ENCODE measurements around the gene SQOR. TPM values are rescaled to one million over a fixed set of nuclear protein-coding genes. Genes with fewer than 3 reads are reported as not detected.
A peak's percentile ranks its signal among the peaks of the same experiment; 100 is the strongest.

Gene SQOR
- total RNA-seq, 4 donors from 2014 or later, result 67.0 to 90.3 (median 84.1) TPM

- TF ChIP-seq CTCF (IDR thresholded peaks at IDR 0.05), result no peak
- no peak for DNase-seq (ENCODE audit: low spot score)
- no peak for ATAC-seq (ENCODE audit: low FRiP score)
Observed at GRCh38 chr15:45720183-45720582, 85.4 kb downstream of the SQOR start.

- ATAC-seq (ENCODE audit: low FRiP score) (no peak), DNase-seq (ENCODE audit: low spot score) (no peak)
- TF ChIP-seq CTCF (IDR thresholded peaks at IDR 0.05), result no peak
Observed at GRCh38 chr15:45728641-45729040, 93.8 kb downstream of the SQOR start.

GRCh38 chr15:45729141-45729540 is 94.3 kb downstream of the SQOR start:
- no peak for TF ChIP-seq CTCF (IDR thresholded peaks at IDR 0.05)
- ATAC-seq (ENCODE audit: low FRiP score) (peak; percentile 79), DNase-seq (ENCODE audit: low spot score) (no peak)

GRCh38 chr15:45731343-45731742 is 96.5 kb downstream of the SQOR start:
- ATAC-seq (ENCODE audit: low FRiP score) (no peak), DNase-seq (ENCODE audit: low spot score) (no peak)
- TF ChIP-seq CTCF (IDR thresholded peaks at IDR 0.05), result no peak

GRCh38 chr15:45732662-45733061 is 97.8 kb downstream of the SQOR start:
- no peak for ATAC-seq (ENCODE audit: low FRiP score)
- DNase-seq (ENCODE audit: low spot score), result no peak
- TF ChIP-seq CTCF (IDR thresholded peaks at IDR 0.05), result no peak

- DNase-seq (ENCODE audit: low spot score), result no peak
- TF ChIP-seq CTCF (IDR thresholded peaks at IDR 0.05), result no peak
- no peak for ATAC-seq (ENCODE audit: low FRiP score)
Observed at GRCh38 chr15:45734260-45734711, 99.5 kb downstream of the SQOR start.

Small RNA genes lying within 50 kb of the gene (small RNA-seq; reads per million reads assigned to genes)
- gene RF00019, result not detected

Other genes starting within 250 kb of the SQOR start
- gene SLC30A4, start 112.3 kb upstream of the SQOR start, total RNA-seq, result 10 to 100 TPM in 1 of 4 donors, 1 to 10 TPM in 3; 7.0 to 12.6 (median 8.5) TPM
- 10 to 100 TPM; 68.1 to 95.9 (median 82.5) TPM for gene BLOC1S6, start 47.6 kb upstream of the SQOR start, total RNA-seq

All from omental fat pad (tissue), 4 donors.